Measurements from ENCODE around the gene MAN2A1.

MAN2A1 gene

GRCh38 chr5:109682383-109682782, 7.3 kb upstream of the MAN2A1 start:
- no peak for DNase-seq

GRCh38 chr5:109685916-109686315, 3.8 kb upstream of the MAN2A1 start:
- no peak for DNase-seq

- DNase-seq: peak; percentile 85
Observed at GRCh38 chr5:109688630-109688969, 1.1 kb upstream of the MAN2A1 start.

GRCh38 chr5:109688970-109689739, 572 bp upstream of the MAN2A1 start:
- DNase-seq: peak; percentile 85

GRCh38 chr5:109690242-109690974, 681 bp downstream of the MAN2A1 start:
- peak; percentile 46 for DNase-seq

- peak; percentile 58 for DNase-seq
Observed at GRCh38 chr5:109690975-109691574, 1.3 kb downstream of the MAN2A1 start.

GRCh38 chr5:109691996-109692395, 2.3 kb downstream of the MAN2A1 start:
- no peak for DNase-seq

GRCh38 chr5:109692852-109693251, 3.1 kb downstream of the MAN2A1 start:
- DNase-seq: no peak

GRCh38 chr5:109693535-109694400, 4.0 kb downstream of the MAN2A1 start:
- DNase-seq: no peak

- DNase-seq: no peak
Observed at GRCh38 chr5:109694451-109694891, 4.7 kb downstream of the MAN2A1 start.

GRCh38 chr5:109695005-109695926, 5.5 kb downstream of the MAN2A1 start:
- DNase-seq: no peak

GRCh38 chr5:109697339-109697738, 7.6 kb downstream of the MAN2A1 start:
- no peak for DNase-seq

- DNase-seq: no peak
Observed at GRCh38 chr5:109700516-109701153, 10.9 kb downstream of the MAN2A1 start.

- no peak for DNase-seq
Observed at GRCh38 chr5:109701252-109701651, 11.5 kb downstream of the MAN2A1 start.

- no peak for DNase-seq
Observed at GRCh38 chr5:109701792-109702191, 12.1 kb downstream of the MAN2A1 start.

- no peak for DNase-seq
Observed at GRCh38 chr5:109703166-109703565, 13.4 kb downstream of the MAN2A1 start.

GRCh38 chr5:109703829-109704228, 14.1 kb downstream of the MAN2A1 start:
- DNase-seq: no peak

- no peak for DNase-seq
Observed at GRCh38 chr5:109704282-109704952, 14.7 kb downstream of the MAN2A1 start.

- DNase-seq: no peak
Observed at GRCh38 chr5:109705596-109705995, 15.9 kb downstream of the MAN2A1 start.

GRCh38 chr5:109706095-109706494, 16.4 kb downstream of the MAN2A1 start:
- DNase-seq: no peak

- DNase-seq: no peak
Observed at GRCh38 chr5:109707531-109707930, 17.8 kb downstream of the MAN2A1 start.
